Stimulated activated CD8-positive, alpha-beta memory T cell treated with anti-CD3 and anti-CD28 coated beads, Interleukin-4, amount 100 ng/mL, for 24 hours (primary cell): ENCODE data around the gene RRP1.
"Not testable (repeated sequence)": the region's sequence is repeated elsewhere in the genome, so short reads cannot be mapped to it uniquely, and the experiment has no call there.

Experiments used
- DNase-seq: peaks from one replicate; pipeline ENCODE4 v3.0.0-alpha.2; 2020; ENCODE audit warnings: low read depth

Gene RRP1

DNA sequence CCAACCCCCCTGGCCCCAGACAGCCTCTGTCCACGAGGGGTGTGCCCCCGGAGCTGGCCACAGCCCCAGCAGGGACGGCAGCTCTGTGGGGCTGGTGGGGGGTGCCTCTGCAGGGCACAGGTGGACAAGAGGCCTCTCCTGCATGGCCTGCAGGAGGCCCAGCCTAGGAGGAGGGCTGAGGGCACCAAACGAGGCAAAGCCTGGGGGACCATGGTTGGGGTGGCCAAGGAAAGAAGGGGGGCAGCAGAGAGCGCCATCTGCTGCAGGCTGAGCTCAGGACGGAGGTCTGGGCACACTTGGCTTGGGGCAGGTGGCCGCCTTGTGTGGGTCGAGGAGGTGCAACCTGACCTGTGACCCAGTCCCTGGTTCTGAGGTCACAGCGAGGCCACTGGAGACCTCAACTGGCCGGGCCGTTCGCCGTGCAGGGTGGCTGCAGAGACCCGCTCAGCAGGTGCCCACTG is 27.3 kb downstream of the RRP1 start:
- no peak for DNase-seq

DNA sequence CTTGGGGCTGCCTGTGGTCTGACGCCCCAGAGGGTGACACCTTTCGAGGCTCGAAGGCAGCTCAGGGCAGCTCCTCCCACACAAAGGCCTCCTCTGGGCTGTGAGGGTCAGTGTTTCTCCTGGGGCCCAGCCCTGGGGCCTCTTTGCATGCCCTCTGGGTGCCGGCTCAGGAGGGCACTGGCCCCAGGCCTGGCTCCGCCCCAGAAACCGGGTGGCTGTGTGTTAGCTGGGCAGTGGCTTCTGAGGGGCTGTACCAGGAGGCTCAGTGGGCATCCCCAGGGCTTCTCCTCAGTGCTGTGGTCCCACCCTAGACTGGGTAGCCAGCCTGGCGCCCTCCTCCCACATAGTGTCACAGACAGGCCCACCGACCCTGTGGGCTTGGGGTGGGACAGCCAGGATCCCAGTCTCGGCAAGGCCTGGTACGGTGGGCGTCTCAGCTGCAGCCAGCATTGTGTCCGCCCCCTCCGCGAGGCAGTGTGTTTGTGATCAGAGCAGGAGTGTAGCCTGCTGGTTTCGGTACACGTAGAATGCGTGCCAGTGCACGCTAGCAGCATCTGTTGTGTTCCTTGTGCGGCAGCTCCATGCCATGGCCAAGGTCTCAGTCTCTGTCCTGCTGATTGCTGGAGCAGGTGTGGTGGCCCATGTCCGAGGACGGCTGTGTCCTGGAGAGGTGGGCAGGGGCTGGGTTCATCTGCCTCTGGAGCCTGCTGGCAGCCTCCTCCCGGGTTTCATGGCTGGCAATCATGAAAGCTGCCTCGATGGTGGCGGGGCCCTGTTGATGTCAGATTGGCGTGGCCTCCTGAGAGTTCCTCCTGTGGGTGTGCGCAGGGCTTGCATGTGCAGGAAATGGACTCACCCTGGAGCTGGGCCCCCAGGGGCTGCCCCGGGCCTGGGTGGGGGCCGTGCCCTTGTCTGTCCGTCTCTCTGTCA is 28.0 kb downstream of the RRP1 start:
- DNase-seq, result no peak

DNA sequence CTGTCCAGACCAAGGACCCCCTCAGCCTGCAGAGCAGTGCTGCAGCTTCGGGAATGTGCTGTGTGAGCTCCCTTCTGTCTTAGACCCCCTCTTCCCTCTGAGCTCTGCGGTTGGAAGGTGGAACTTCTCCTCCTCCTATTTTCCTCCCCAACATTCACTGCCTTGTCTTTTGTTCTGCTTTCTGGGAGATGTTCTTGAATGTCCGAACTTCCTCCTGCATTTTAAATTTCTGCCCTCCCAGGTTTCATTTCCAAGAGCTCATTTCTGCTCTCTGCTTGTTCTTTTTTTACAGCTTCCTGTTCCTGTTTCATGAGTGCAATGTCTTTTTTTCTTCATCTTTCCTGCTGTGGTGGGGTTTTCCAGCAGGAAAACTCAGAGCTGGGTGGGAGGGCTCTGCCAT is 29.3 kb downstream of the RRP1 start:
- DNase-seq, result no peak

DNA sequence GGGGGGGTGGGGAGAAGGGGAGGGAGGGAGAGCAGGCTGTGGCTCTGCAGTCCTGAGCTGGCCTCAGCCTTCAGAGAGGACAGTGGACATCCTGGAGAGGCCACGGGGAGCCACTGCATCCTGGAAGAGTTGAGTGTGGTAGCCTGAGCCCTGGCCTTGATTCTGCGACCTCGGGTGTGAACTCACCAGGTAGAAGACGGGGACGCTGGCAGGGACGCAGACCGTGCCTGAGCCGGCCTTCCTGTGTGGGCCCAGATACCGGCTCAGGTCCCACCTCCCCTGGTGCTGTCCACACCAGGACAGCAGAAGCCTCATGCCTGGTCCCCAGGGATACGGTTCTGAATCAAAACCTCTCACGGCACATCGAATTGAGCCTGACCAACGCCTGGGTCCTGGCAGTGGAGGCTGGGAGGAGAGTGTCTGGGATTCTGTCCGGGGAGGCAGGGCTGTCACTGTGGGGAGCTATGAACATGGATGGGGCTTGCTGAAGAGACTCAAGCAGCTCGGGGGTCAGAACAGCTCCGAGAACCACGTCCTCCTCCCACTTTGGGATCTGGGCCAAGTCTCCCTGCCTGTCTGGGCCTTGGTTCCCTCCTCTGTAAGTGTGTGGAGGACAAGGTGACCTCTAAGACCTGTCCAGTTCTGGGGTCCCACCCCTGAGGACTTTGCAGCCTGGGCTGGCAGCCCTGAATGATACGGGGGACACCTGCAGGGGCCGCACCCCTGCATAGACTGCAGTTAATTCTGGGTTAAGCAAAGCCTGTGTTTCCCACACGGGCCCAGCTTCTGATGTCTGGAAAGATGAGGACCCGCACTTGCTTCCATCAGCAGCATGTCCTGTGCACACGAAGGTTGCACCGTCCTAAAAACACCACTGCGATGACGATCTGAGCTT is 30.4 kb downstream of the RRP1 start:
- DNase-seq, result no peak

DNA sequence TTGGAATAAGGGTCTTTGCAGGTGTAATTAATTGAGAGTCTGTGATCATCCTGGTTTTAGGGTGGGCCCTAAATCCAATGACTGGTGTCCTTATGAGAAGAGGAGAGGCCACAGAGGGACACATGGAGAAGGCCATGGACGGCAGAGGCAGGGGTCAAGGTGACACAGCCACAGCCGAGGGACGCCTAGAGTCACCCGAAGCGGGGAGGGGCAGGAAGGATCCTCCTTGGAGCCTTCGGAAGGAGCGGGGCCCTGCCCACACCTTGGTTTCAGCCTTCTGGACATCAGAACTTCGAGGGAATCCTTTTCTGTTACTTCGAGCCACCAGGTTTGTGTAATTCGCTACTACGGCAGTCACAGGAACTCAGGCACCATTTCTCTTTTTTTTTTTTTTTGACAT is 31.1 kb downstream of the RRP1 start:
- DNase-seq, result no peak

DNA sequence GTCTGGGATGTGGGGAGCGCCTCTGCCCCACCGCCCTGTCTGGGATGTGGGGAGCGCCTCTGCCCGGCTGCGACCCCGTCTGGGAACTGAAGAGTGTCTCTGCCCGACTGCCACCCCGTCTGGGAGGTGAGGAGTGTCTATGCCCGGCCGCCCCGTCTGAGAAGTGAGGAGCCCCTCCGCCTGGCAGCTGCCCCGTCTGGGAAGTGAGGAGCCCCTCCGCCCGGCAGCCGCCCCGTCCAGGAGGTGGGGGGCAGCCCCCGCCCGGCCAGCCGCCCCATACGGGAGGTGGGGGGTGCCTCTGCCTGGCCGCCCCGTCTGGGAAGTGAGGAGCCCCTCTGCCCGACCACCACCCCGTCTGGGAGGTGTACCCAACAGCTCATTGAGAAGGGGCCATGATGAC is 32.8 kb downstream of the RRP1 start:
- DNase-seq, result not testable (repeated sequence)

DNA sequence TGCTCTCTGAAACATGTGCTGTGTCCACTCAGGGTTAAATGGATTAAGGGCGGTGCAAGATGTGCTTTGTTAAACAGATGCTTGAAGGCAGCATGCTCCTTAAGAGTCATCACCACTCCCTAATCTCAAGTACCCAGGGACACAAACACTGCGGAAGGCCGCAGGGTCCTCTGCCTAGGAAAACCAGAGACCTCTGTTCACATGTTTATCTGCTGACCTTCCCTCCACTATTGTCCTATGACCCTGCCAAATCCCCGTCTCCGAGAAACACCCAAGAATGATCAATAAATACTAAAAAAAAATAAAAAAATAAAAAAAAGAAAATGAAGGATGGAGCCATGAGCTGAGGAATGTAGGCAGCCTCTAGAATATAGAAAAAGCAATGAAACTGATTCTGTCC is 33.4 kb downstream of the RRP1 start:
- DNase-seq, result not testable (repeated sequence)

DNA sequence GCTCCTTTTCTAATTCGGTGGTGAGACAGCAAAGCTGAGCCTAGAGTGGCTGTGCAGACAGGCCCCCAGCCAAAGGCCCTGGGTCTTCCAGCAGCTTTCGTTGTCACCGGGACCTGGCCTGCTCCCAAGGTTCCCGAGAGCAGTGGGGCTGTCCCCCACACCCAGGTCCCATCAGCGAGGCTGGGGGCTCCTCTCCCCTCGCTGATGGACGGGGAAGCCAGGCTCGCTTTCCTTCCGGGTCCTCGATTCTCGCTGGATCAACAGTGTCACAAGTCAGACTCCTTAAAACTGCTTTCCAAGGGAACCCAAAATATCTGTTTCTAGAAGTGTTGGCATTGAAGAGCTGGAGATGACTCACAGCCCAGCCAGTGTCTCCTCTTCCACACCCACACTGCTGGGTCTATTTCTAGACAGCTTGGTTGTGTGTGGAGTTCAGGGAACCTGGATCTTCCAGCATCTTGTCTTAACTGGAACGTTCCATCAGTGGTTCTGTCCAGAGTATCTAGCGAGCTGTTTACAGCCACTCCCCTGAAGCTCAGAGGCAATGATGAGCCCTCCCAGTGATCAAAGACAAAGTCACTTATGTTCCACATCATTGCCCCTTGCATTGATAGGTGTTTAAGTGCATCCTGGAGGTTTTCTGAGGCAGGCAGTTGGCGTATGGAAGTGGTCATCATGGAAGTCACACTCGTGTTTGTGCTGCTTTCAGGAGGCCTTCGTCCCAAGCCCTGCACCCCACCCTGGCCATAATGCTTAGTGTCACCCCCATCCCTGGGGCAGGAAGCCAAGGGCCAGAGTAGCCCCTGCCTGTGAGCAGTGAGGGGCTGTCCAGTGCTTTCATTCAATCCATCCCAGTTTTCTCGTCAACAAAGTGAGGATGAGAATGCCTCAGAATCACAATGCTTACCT is 35.2 kb downstream of the RRP1 start:
- DNase-seq, result no peak

DNA sequence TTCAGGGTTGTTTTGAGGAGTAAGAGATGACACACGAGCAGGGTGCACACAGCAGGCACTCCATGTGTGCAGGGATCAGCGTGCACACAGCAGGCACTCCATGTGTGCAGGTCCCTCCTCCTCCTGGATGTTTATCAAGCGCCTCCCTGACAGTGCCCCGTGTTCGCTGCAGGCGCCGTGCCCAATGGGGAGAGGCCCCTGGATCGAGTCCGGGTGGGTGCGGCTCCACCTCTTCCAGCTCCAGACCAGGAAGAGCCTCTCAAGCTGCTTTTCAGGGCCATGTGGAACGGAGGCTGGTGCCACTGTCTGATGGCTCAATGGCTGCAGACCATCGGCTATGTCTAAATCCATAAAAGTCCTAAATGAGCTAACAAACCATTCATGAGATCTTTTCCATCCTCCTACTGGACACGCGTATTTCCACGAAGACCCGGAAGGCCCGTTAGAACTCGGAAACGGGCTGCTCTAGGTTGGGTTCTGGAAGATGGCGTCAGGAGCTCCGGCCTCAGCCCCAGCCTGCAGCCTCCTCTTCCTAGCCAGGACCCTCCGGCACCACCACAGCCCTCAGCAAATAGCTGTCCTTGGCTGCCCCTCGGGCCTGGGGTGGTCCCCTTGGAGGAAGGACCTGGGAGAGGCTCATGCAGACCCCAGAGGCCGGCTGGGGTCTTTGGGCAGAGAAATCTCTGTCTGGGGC is 36.0 kb downstream of the RRP1 start:
- DNase-seq, result no peak

DNA sequence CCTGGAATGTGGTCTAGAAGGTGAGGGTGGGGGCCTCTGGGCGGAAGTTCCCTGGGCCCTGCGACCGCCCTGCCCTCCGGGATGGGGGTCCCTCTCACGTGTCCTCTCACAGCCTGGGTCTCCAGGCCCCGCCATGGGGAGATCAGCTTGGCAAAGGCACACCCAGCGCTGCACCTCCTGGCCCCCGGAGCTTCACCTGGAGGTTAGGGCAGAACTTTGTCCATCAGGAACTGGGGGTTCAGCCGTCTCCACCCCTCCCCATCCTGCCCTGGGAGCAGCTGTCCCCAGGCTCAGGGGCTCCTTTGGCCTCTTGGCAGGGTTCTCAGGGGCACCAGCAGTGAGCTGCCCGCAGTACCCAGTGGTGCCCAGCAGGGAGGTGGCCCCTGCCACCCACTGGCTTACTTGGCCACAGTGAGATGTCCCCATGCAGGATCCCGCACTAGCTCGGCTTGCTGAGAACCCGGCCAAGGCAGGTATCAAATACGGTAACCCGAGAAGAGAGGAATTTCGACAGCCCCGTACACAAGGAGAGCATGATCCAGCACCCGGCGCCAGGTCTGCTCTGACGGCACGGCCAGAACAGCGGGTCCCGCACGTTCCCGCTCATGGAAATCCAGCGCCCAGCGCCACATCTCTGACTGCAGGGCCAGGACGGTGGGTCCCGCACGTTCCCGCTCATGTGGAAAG is 36.7 kb downstream of the RRP1 start:
- no peak for DNase-seq

DNA sequence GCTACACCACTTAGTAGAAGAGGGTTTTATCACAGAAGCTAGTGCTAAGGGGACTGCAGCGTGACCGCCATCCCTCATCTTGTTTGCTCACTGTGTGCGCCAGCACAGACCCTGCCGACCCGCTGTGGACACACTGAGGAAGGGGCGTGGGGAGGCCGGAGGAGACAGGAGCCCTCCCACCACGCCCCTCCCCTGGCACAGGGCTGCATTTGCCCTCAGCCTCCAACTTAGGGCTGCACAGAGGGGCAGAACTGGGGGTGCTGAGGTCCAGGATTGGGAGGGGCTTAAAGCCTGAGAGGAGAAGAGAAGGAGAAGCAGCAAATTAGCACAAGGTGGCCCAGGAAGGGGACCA is 37.2 kb downstream of the RRP1 start:
- DNase-seq, result no peak

DNA sequence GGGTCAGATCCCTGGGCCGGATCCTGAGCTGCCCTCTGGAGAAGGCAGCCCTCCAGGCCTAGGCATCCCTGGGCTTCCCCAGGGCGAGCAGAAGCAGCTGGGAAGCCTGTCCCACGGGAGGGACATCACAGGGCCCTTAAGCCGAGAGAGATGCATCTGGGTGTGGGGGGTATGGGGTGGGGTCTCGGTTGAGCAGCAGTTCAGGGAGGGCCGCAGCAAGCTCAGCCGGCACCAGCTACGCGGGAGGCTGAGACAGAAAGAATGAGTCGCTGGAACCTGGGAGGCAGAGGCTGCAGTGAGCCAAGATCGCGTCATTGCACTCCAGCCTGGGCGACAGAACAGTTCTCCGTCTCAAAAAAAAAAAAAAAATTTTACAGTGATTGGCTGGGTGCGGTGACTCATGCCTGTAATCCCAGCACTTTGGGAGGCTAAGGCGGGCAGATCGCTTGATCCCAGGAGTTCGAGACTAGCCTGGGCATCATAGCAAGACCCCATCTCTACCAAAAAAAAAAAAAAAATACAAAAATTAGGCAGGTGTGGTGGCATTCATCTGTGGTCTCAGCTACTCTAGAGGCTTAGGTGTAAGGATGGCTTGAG is 37.7 kb downstream of the RRP1 start:
- DNase-seq, result no peak

DNA sequence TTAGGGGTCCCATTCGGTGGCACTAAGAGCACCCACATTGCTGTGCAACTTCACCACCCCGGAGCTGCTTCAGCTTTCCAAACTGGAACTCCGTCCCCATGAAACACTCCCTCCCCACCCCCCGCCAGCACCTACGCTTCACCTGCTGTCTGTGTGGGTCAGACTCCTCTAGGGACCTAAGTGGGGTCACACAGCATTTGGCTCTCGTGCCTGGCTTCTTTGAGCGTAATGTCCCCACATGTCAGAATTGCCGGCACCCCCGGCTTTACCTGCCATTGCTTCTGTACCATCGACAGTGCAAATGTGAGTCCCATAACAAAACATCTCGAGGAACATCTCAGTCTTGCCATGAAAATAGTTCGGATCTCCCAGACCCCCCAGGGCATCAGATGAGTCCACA is 39.8 kb downstream of the RRP1 start:
- DNase-seq, result no peak

DNA sequence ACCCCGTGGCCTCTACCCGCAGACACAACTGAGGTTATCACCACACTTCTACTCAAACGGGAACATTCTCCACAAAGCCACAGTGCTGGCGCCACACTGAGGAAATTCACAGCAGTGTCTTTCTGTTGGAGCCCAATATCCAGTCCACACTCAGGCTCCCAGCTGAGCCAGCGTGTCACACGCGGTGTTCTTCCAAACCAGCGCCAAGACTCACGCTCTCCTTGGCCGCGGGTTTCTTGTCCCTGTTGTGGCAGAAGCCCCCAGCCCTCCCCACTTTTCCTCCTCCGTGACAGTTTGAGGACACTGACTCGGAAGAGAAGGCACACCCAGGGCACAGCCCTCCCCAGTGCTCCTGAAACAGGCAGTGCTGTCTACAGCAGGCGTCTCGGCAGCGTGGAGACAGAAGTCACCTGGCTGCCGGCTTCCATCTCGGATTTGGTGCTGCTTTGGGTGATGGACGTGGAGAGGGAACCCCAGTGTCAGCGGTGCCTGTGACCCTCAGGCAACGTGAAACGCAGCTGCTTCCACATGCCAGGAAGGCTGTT is 40.3 kb downstream of the RRP1 start:
- DNase-seq, result no peak

DNA sequence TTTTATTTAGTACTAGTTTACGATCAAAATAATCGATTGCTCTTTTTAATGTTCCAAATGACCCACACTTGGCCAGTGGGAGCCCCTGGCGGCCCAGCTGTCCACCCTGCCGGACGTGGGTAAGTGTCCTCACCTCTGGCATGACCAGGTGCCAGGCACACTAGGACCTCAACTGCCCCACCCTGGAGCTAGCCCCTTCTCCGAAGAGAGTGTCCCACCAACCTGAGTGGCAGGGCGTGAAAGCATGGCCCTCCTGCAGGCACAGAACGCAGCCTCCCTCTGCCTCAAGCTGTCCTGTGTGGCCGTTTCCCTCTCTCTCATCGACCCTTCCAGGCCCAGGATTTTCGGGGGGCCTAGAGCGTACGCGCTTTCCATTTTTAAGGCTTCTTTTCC is 42.8 kb downstream of the RRP1 start:
- no peak for DNase-seq

DNA sequence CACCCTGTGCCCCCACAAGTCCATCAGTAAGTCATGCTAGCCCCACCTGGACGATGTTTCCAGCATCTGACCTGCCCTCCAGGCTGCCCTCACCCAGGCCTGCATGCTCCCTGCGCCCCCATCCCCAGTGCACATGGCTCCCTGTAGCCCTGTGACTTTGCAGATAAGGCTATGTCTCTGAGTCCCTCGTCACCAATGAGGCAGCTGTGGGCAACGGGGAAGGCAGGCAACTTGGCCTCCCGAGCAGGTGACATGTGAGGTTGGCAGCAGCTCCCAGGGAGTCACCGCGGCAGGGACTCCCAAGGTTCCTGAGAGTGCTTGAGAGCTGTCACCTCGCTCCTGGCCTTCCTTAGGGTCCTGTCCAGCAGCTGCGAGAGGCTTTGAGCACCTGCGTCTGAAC is 43.3 kb downstream of the RRP1 start:
- DNase-seq, result no peak

DNA sequence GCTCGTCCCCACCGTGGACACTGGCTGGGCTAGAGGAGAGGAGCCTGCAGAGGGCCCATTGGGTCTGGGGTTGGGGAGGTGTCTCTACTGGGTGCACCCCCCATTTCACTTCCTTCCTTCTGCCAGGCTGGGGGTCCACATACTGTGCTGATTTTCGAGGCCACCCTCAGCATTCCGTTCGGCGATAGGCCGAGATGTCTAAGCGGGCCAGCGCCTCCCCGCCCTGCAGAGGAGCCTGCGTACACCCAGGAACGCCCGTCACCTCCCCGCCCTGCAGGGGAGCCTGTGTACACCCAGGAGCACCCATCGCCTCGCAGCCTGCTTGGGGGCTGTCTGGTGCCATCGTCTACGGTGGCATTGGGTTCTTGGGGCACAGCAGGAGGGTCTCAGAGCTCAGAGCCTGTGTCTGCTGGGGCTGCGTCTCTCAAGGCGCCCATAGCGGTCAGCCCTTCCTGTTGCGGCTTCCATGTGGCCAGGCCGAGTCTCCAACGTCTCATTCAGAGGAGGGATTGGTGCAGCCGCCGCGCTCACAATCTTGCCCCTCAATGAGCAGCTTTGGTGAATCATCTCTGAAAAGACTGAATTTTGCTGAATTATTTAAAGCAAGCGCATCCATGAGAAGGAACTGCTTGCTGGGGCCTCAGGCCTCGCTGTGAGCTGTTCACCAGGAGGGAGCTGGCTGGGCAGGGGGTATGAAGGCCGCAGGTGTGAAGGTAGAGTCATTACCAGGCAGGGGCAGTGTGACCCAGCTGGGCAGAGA is 44.9 kb downstream of the RRP1 start:
- DNase-seq, result no peak

DNA sequence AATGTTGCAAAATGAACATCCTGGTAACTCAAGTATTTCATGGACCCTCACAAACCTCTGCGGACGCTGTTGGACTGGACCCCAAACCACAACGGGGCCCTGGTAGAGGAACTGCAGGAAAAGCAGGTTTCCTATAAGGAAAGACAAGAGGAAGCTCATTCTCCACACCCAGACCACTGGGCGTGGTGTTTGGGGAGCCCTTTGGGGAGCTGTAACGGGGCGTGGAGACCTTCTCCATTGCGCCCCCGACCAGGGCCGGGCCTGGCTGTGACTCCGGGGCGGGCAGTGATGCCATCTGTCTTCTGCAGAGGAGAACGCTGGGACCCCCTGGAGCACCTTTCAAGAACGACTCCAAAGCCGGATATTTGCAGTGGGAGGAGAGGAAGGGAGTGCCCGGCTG is 45.7 kb downstream of the RRP1 start:
- DNase-seq, result no peak

DNA sequence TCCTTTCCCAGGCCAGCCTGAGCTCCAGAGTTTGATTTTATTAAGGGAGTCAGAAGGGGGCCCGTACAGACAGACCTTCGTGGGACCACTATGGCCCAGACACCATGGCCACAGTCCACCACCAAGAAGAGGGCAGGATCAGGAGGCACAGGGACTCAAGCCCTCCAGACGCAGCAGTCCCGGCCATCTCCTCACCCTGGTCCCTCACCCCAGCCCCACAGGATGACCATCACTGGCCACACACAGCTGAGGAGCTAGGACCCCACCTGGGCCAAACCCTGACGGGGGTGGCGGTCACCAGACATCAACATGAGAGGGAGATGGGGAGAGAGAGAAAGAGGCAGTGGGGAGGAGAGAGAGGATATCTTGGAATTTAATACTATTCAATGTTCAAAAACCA is 46.5 kb downstream of the RRP1 start:
- DNase-seq, result no peak
